Karpas-422 (cell line): ENCODE measurements around the gene HSDL2. TPM values are rescaled to one million over a fixed set of nuclear protein-coding genes. Genes with fewer than 3 reads are reported as not detected.

Experiments
- DNase-seq: peaks from one replicate; pipeline ENCODE4 v3.0.0-alpha.2; 2015
- H2AFZ ChIP-seq: fragments of 200-600 bp; sonication (generic); 2 replicates; pipeline ENCODE4 v1.6.1; 2014; ENCODE audit warnings: antibody characterized with exemption, low read length, mixed read lengths
- H3K27ac ChIP-seq: fragments of 200-600 bp; sonication (generic); 2 replicates; pipeline ENCODE4 v1.5.1; 2014; ENCODE audit warnings: mild to moderate bottlenecking, low read length, moderate library complexity
- H3K27me3 ChIP-seq: fragments of 200-600 bp; sonication (generic); 2 replicates; pipeline ENCODE4 v1.6.1; 2014; ENCODE audit warnings: low read length, mixed read lengths
- H3K36me3 ChIP-seq: fragments of 200-600 bp; sonication (generic); 2 replicates; pipeline ENCODE4 v1.6.1; 2014; ENCODE audit warnings: low read length, mixed read lengths; ENCODE audit not compliant: insufficient read depth
- H3K4me1 ChIP-seq: fragments of 200-600 bp; sonication (generic); 2 replicates; pipeline ENCODE4 v1.6.1; 2014; ENCODE audit warnings: mild to moderate bottlenecking, low read length, mixed read lengths
- H3K4me2 ChIP-seq: fragments of 200-600 bp; sonication (generic); 2 replicates; pipeline ENCODE4 v1.6.1; 2014; ENCODE audit warnings: low read length, low read depth, mild to moderate bottlenecking; ENCODE audit not compliant: poor library complexity, severe bottlenecking
- H3K4me3 ChIP-seq: fragments of 200-600 bp; sonication (generic); 2 replicates; pipeline ENCODE4 v1.5.1; 2014; ENCODE audit warnings: mild to moderate bottlenecking, antibody characterized with exemption, low read length, mixed read lengths
- H3K79me2 ChIP-seq: fragments of 200-600 bp; sonication (generic); 2 replicates; pipeline ENCODE4 v1.6.1; 2014; ENCODE audit warnings: mild to moderate bottlenecking, low read length, mixed read lengths
- H3K9ac ChIP-seq: fragments of 200-600 bp; sonication (generic); 2 replicates; pipeline ENCODE4 v1.6.0; 2014; ENCODE audit warnings: low read length
- H3K9me2 ChIP-seq: fragments of 200-600 bp; sonication (generic), shearing (Covaris generic); replicated peaks from 2 replicates; pipeline ENCODE4 v1.6.0; 2014; ENCODE audit warnings: mild to moderate bottlenecking, low read length, moderate library complexity; ENCODE audit not compliant: insufficient read depth
- H3K9me3 ChIP-seq: fragments of 300-700, 200-600 bp; sonication (generic); 2 replicates; pipeline ENCODE4 v1.6.1; 2014; ENCODE audit warnings: low read length, mixed read lengths
- H4K20me1 ChIP-seq: fragments of 200-600 bp; sonication (generic); 2 replicates; pipeline ENCODE4 v1.6.1; 2014; ENCODE audit warnings: mild to moderate bottlenecking, antibody characterized with exemption, low read length, low read depth; ENCODE audit not compliant: insufficient read depth
- total RNA-seq: library from RNA; depleted of rRNA; stranded (reverse); fragments of >200 nt; shearing (Covaris generic); gene quantifications from 2 replicates; pipeline ENCODE4 v1.2.3, GENCODE V29; 2014; ENCODE audit warnings: low replicate concordance

The HSDL2 gene
- total RNA-seq, 1 experiment from 2014 or later, result 47.3 TPM

GRCh38 chr9:112477330-112477729, 97.4 kb downstream of the HSDL2 start:
- H3K79me2 ChIP-seq, result peaks cover 12% of the 10 kb centered on the region
- no peaks in the 10 kb centered on the region for H3K9me2 ChIP-seq
- no peak overlapping the region for H3K27ac ChIP-seq
- peaks cover 13% of the 10 kb centered on the region for H3K4me1 ChIP-seq
- peaks cover 32% of the 10 kb centered on the region for H3K36me3 ChIP-seq
- no peaks in the 10 kb centered on the region for H3K27me3 ChIP-seq
- no peak overlapping the region for H3K4me2 ChIP-seq
- H2AFZ ChIP-seq, result no peak overlapping the region
- H3K9ac ChIP-seq, result no peak overlapping the region
- peaks cover 2% of the 10 kb centered on the region; the same call in 1 of the 2 replicates for H3K9me3 ChIP-seq
- H4K20me1 ChIP-seq, result no peaks in the 10 kb centered on the region
- DNase-seq, result no peak
- H3K4me3 ChIP-seq, result no peak overlapping the region

GRCh38 chr9:112479221-112479620, 99.3 kb downstream of the HSDL2 start:
- Histone ChIP-seq H3K27me3 (no peaks in the 10 kb centered on the region), H3K79me2 (peaks cover 18% of the 10 kb centered on the region; the same call in 1 of the 2 replicates), H3K36me3 (peaks cover 32% of the 10 kb centered on the region), H3K27ac (no peak overlapping the region), H3K4me3 (no peak overlapping the region), H4K20me1 (no peaks in the 10 kb centered on the region), H3K4me2 (no peak overlapping the region), H3K4me1 (no peaks in the 10 kb centered on the region), H2AFZ (no peak overlapping the region), H3K9me2 (no peaks in the 10 kb centered on the region), H3K9me3 (peaks cover 2% of the 10 kb centered on the region; the same call in 1 of the 2 replicates), H3K9ac (no peak overlapping the region)
- DNase-seq, result no peak

GRCh38 chr9:112484607-112485006, 104.7 kb downstream of the HSDL2 start:
- DNase-seq, result no peak
- H3K27ac ChIP-seq, result no peak overlapping the region
- no peaks in the 10 kb centered on the region for H3K9me3 ChIP-seq
- H3K9ac ChIP-seq, result no peak overlapping the region
- H3K36me3 ChIP-seq, result peaks cover 2% of the 10 kb centered on the region
- no peaks in the 10 kb centered on the region for H3K9me2 ChIP-seq
- no peaks in the 10 kb centered on the region for H3K27me3 ChIP-seq
- peaks cover 8% of the 10 kb centered on the region; the same call in 1 of the 2 replicates for H4K20me1 ChIP-seq
- no peak overlapping the region for H3K4me2 ChIP-seq
- H3K79me2 ChIP-seq, result peaks cover 58% of the 10 kb centered on the region
- no peak overlapping the region for H2AFZ ChIP-seq
- no peak overlapping the region; the same call in 1 of the 2 replicates for H3K4me3 ChIP-seq
- H3K4me1 ChIP-seq, result peaks cover 27% of the 10 kb centered on the region

- Histone ChIP-seq H3K27ac (peak overlapping the region; percentile 68), H4K20me1 (peaks cover 8% of the 10 kb centered on the region; the same call in 1 of the 2 replicates), H3K9me2 (no peaks in the 10 kb centered on the region), H3K9me3 (no peaks in the 10 kb centered on the region), H3K9ac (peak overlapping the region; percentile 95), H3K36me3 (peaks cover 6% of the 10 kb centered on the region), H3K4me2 (peak overlapping the region; percentile 93), H3K79me2 (peaks cover 67% of the 10 kb centered on the region), H3K4me3 (peak overlapping the region; percentile 92), H3K4me1 (peaks cover 37% of the 10 kb centered on the region), H3K27me3 (no peaks in the 10 kb centered on the region), H2AFZ (no peak overlapping the region)
- DNase-seq, result no peak
These were observed 105.7 kb downstream of the HSDL2 start for GRCh38 chr9:112485574-112485973.

GRCh38 chr9:112486221-112487007, 106.5 kb downstream of the HSDL2 start, which contains the start of gene KIAA1958:
KIAA1958 (plus strand) TSS chr9:112486827; CDS start chr9:112574081, 87,254 bp downstream.
- DNase-seq, result peak; percentile 95
- Histone ChIP-seq H3K9ac (peak within 1 kb of the TSS; percentile 95), H3K9me2 (no peaks in the 10 kb centered on the region), H3K27me3 (no peaks in the 10 kb centered on the region), H3K4me1 (peaks cover 40% of the 10 kb centered on the region), H3K36me3 (peaks cover 12% of the 10 kb centered on the region), H3K4me3 (peak within 1 kb of the TSS; percentile 92), H4K20me1 (peaks cover 8% of the 10 kb centered on the region; the same call in 1 of the 2 replicates), H3K4me2 (peak within 1 kb of the TSS; percentile 93), H3K27ac (peak within 1 kb of the TSS; percentile 68), H3K79me2 (peaks cover 76% of the 10 kb centered on the region), H2AFZ (no peak within 1 kb of the TSS), H3K9me3 (no peaks in the 10 kb centered on the region)

GRCh38 chr9:112487008-112487798, 107.3 kb downstream of the HSDL2 start:
- Histone ChIP-seq H3K27me3 (no peaks in the 10 kb centered on the region), H3K9me3 (no peaks in the 10 kb centered on the region), H3K9me2 (no peaks in the 10 kb centered on the region), H3K79me2 (peaks cover 84% of the 10 kb centered on the region), H3K27ac (peak overlapping the region; percentile 65), H2AFZ (no peak overlapping the region), H3K4me1 (peaks cover 40% of the 10 kb centered on the region), H3K4me2 (peak overlapping the region; percentile 85), H4K20me1 (peaks cover 8% of the 10 kb centered on the region; the same call in 1 of the 2 replicates), H3K9ac (peak overlapping the region; percentile 90), H3K36me3 (peaks cover 19% of the 10 kb centered on the region), H3K4me3 (peak overlapping the region; percentile 89)
- peak; percentile 88 for DNase-seq

- peak; percentile 52 for DNase-seq
- no peaks in the 10 kb centered on the region for H3K9me3 ChIP-seq
- no peak overlapping the region for H2AFZ ChIP-seq
- H3K27me3 ChIP-seq, result no peaks in the 10 kb centered on the region
- H3K79me2 ChIP-seq, result peaks cover 90% of the 10 kb centered on the region
- peaks cover 25% of the 10 kb centered on the region for H3K36me3 ChIP-seq
- no peaks in the 10 kb centered on the region for H3K9me2 ChIP-seq
- peaks cover 40% of the 10 kb centered on the region for H3K4me1 ChIP-seq
- peak overlapping the region; percentile 89 for H3K4me3 ChIP-seq
- H3K9ac ChIP-seq, result peak overlapping the region; percentile 90
- peak overlapping the region; percentile 65 for H3K27ac ChIP-seq
- H3K4me2 ChIP-seq, result peak overlapping the region; percentile 85
- peaks cover 8% of the 10 kb centered on the region; the same call in 1 of the 2 replicates for H4K20me1 ChIP-seq
These were observed 108.0 kb downstream of the HSDL2 start for GRCh38 chr9:112487799-112488340.
